EH (cell line): Measurements from ENCODE around the gene DENND2D.
A peak's percentile ranks its signal among the peaks of the same experiment; 100 is the strongest.

Experiments
- DNase-seq: peaks from one replicate; pipeline ENCODE4 v3.0.0-alpha.2; 2015; ENCODE audit warnings: low read depth

The DENND2D gene, protein sequence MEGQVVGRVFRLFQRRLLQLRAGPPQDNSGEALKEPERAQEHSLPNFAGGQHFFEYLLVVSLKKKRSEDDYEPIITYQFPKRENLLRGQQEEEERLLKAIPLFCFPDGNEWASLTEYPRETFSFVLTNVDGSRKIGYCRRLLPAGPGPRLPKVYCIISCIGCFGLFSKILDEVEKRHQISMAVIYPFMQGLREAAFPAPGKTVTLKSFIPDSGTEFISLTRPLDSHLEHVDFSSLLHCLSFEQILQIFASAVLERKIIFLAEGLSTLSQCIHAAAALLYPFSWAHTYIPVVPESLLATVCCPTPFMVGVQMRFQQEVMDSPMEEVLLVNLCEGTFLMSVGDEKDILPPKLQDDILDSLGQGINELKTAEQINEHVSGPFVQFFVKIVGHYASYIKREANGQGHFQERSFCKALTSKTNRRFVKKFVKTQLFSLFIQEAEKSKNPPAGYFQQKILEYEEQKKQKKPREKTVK

DNA sequence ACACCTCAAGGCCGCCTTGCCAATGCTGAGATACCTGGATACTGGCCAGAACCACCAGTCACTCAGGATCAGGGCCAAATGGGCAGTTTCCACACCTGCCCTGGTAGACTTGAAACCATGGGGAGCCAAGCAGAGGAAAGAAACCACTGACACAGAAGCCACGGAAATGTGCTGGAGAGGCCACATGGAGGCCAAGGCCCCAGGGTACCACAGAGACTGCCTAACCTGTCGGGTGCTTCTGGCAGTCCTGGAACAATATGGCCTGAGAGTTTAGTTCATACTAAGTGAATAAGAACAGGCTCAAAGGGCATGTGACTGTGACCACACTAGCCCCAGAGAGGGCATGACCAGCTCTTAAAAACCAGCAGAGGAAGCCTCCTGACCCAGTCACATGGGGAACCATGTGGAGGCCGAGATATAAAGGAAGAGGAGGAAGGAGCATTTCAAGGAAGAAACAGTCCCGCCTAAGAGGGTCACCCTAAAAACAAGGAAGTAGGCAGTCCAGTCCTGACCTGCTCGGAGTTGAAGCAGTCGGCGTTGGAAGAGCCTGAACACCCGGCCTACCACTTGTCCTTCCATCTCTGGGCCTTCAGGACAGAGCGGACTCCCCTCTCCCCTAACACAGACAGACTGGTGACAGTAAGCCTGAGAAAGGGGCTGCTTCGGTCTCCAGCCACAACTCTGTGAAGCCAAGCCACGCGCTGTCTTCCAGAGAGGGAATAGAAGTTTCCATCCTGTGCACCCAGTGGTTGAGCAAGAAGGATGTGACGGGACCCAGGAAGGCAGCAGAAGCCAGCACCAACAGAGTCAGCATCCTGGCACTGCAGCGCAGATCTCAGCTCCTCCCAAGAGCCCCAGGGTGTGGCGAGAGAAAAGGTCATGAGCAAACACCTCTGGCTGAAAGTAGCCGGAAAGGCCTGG is at the start of gene DENND2D:
DENND2D (minus strand) TSS at position 766 of the 921 bp plus-strand sequence; CDS start at position 579, 187 bp downstream.
- no peak for DNase-seq

DNA sequence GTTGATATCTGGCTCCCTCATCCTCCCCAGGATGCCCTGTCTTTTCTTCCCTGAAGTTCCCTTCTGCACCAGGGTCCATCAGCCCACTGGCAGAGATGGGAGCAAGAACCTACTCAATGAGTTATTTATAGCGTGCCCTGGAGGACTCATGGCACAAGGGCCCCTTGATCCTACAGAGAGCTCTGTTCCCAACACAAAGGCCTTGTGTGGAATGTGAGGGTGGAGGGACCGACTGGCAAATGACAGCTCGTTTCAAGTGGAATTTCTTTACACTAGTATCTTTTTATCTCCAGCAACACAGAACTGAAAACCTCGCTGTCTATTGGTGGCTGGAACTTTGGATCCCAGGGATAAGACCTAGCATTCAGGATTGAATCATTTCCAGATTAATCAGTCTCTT is 49.5 kb upstream of the DENND2D start:
- DNase-seq: no peak

DNA sequence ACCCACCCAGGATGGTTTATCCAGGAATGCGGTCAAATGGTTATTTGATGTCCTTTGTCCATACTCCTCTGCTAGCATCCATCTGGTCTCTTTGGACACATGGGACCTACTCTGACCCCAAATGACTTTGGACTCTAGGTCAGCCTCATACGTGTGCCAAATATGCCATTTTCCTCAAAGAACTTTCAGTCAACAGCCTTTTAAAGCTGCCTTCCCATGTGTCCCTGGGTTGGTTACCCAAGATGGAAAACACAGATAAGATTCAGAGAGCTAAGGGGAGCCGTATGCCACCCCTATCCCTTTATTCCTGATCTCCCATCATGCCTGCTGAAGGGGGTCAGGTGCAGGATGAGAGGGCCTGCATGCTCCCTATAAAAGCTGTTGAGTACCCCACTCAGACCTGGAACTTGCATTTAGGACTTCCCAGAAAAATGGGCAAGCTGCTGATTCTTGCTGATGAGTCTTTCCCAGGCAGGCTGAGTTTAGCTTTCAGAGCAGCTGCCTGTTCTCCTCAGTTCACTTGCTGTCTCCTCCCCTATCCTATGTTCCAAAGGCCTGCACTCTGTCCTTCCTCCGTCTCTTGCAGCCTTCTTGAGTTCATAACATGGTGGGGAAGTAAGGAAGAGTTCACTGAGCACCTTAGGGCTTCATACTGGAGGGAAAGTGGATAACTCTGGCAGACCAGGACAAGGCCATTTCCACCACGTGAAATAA is 46.8 kb upstream of the DENND2D start:
- no peak for DNase-seq

DNA sequence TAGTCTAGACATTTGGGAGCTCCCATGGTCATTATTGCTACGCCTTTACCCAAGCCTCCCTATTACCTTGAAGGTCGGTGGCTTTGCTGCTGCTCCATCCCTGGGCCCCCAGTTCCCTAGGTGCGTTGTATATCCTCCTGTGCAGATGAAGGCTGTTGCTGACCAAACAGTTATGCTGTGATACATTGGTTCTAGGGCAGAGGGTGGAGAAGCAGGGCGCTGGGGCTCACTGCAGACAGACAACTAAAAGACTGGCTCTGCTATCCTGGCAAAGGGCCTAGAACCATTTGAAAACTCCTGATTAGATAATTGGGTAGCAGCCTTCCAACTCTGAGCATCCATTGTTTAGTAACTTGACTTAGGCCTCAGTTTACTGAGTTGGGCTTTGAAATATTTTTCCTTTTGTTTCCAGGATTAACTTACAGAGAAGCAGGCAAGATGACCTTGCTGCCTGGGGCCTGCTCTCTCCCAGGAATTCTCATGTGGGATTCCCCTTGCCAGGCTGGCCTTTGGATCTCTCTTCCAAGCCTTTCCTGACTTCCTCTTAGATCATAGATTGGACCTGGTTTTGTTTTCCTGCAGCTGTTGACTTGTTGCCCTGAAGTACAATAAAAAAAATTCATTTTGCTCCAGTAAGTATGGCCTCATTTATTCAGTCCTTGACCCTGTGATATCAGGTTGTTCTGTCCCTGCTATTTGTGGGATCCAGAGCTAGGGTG is 42.5 kb upstream of the DENND2D start:
- DNase-seq: no peak

DNA sequence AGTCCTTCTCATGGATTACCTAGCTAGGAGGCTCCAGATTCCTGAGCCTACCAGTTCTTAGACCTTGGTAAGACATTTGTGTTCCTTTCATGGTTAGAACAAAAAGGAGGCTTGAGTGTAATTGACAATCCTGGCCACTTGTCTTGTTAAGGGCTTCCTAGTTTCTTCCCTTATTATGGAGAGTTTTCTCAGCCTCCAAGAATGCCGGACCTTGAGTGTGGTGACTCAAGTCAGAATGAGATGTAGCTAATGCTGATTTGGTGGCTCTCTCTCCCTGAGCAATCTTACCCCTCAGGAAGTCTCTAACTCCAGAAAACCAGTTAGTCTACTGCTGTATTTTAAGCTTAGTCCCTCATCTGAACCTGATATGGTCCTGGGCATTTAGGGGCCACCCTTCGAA is 41.4 kb upstream of the DENND2D start:
- peak; percentile 14 for DNase-seq

DNA sequence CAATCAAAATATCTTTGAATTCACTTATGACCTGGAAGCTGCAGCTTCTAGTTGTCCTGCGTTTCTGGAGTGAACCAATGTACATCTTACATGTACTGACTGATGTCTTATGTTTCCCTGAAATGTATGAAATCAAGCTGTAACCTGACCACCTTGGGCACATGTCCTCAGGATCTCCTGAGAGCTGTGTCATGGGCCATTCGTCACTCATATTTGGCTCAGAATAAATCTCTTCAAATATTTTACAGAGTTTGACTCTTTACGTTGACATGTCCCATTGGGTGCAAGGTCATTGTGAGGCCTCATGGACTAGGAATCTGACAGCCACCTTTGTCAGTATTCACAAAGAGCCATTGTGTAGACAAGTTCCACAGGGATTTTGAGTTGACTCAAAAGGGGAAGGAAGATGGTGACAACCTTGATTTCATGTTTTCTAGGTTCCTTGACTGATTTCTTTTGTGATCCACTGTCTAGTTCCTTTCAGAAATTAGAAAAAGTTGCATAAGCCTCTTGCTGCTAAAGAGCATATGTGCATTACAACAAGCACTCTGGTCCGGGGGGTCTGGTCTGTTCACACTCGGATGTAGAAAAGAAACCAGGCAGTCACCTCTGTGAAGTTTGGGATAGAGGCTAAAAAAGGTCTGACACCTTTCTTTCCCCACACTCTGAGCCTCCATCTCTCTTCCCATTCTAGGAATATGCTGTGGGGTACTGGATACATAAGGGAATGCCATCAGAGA is 37.8 kb upstream of the DENND2D start:
- no peak for DNase-seq

DNA sequence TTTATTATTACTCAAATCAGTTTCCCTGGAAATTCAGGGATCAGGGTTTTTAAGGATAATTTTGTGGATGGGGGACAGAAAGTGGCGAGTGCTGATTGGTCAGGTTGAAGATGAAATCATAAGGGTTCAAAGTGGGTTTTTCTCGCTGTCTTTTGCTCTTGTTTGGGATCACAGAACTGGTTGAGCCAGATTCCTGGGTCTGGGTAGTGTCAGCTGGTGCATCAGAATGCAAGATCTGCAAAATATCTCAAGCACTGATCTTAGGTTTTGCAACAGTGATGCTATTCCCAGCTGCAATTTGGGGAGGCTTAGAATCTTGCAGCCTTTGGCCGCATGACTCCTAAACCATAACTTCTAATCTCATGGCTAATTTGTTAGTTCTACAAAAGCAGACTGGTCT is 36.4 kb upstream of the DENND2D start:
- DNase-seq: no peak

DNA sequence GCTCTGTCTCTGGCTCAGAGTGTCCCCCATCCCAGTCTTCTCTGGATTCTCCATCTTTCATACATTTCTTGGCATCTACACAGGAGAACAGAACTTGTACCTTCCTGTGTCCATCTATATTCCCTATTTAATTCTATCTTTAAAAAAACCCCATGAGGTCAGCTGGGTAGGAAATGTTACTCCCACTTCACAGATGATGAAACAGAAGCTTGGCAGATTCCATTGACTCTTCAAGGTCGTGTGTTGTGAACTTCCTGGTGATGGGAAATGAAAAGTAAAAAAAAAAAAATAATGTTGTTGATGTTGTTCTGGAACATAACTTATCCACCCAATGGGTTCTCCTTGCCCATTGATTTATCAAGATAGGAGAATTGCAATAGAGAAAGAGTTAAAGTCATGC is 35.9 kb upstream of the DENND2D start:
- no peak for DNase-seq

DNA sequence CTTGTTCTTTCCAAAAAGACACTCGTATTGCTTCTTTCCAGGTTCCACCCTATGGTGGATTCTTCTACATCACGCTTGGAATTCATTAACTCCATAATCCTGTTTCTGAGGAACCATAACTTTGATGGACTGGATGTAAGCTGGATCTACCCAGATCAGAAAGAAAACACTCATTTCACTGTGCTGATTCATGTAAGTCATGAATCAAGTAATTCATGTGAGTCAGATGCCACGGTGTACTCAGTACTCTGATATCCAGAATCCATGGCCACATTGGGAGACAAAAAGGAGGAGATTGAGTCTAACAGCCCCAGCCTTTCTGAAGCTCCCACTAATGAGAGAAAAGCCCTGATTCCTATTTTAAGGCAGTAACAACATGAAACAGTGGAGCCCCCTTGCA is 34.4 kb upstream of the DENND2D start:
- peak; percentile 61 for DNase-seq

DNA sequence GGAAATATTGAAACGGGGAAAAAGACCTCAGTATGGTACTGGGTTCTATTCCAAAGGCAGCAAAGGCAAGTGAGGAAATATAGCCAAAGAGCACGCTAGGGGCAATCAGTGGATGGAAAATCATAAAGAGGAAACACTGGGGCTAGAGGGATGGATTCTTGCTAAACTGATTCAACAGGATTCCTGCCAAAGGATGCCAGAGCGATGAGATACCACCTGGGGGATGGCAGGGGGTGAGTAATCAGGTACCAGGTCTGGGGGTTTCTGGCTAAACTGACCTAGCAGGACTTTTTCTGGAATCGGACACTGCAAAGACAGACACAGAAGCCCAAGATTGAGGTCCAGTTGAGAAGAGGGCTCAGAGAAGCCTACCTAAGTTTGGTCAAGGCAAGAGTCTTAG is 33.8 kb upstream of the DENND2D start:
- DNase-seq: peak; percentile 29

DNA sequence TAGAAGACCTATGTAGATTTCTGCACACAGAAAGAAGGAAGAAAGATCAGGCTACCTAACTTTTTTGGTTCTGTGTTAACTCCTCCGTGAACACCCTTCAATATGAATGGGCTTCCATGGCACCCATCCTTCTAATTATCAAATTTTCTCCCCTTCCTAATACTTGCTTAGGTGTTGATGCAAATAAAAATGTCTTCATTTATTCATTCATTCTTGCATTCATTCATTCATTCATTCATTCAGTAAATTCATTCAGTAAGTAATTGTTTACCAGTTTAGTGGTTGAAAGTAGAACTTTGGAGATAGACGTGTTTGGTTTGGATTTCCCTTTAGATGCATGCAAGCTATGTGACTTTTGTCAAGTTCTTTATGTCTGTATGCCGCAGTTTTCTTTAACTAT is 31.7 kb upstream of the DENND2D start:
- DNase-seq: no peak

DNA sequence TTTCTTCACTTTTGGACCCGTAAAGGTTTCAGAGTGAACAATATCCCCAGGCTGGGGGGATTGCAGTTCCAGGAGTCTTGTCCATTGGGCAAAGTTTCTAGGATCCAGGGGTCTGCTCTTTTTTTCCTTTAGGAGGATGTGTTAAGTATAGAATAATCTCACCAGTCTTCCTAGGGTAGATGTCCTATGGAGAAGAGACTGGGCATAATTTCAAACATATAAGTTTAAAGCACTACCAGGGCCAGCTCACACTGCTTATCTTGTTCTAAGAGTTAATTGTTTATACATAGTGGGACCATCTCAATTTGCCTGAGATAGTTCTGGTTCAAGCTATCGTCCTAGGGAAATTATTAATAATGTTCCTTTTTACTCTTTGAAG is 28.3 kb upstream of the DENND2D start:
- DNase-seq: no peak

DNA sequence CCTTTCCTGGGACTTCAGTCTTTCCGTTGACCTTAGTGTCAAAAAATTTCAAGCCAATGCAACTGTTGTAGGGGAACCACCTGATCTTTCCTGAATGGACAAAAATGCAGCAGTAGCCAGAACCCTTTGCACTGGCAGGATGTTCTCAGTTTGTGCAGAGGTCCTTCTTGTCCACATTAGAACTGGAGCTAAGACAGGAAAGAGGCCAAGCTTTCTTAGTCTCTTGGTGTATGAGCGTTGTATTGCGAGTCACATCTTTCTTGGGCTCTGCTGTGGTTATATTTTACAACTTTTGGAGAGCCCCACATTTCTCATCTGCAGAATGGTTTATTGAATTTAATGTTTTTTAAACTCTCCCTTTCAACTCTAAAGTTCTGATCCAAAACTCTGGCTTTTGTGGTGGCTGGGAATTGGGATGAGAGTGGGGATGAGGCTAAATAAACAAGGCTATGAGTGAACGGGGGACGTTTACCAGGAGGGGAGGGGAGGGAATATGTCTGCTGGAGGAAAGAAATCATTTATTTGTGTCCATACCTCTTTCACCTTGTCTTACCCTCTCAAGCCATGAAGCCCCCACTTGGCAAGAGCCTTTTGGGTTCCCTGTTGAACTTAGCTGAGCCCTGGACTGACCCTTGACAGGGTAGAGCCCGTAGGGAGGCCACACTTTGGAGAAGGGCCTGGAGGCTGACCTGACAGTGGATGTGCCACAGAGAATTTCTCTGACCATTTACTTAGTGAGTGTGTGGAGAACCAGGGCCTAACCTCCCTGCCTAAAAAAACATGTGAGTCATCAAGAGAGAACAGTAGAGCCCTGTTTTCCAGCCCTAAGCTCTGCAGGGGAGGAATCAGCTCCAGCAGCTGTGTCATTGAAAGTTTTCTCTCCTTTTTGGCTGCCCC is 27.7 kb upstream of the DENND2D start:
- DNase-seq: peak; percentile 92

DNA sequence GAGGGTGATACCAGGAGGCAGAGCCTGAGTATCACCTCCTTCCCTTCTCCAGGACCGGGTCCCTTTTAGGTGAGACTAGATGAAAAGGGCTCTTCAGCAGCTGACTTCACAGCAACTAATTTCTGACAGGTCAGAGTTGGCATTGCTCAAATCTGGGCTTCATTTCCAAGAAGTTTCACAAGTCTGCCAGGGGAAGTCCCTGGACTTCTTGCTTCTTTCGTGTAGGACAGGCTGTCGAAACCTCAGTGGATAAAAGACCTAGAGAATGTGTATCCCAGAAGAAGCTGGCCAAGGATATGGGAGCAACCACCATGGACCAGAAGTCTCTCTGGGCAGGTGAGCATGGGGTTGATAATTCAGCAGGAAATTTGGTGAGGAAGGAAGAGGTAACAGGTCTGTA is 27.0 kb upstream of the DENND2D start, which contains the start of gene CHI3L2:
CHI3L2 (plus strand) TSS at position 280 of the 400 bp plus-strand sequence; CDS start at position 297, 17 bp downstream.
- peak; percentile 29 for DNase-seq

DNA sequence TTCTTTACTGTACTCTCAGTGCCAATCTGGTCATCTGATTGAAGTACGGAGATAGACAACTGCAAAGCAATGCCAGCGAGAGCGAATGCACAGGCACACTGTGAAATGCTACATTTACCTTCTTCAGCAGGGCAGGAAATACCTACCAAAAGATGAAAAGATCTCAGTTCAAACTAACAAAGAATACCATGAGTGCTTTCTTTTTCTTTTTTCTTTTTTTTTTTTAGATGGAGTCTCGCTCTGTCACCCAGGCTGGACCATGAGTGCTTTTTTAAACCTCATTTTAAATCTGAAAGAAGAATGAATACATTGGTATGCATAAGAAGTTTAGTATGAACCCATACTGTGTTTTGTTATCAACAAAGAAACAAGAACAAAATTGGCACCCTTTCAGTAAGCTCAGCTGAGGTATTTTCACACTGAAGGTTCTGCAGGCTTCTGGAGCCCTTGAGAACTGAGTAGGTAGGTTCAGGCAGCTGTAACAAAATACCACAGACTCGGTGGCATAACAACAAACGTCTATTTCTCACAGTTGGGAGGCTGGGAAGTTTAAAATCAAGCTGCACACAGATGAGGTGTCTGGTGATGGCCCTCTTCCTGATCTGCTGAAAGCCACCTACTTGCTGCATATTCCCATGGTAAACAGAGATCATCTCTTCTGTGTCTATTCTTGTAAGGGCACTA is 25.4 kb upstream of the DENND2D start:
- no peak for DNase-seq

DNA sequence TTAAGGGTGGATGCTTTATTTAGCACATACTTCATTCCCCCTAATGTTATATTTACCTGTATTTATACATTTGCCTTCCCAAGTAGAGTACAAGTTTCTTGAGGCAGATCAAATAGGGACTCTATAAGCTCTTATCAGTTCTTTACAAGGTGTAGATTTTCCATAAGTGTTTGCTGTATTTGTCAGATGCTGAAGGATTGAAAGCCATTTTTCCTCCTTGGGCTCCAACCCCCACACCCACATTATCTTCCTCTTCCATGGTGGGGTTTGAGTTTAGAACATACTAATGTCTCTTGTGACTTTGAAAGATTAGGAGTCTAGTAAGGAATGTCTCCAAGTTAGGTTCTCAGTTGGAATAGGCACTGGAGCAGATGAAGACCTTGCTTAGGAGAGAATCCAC is 24.6 kb upstream of the DENND2D start:
- DNase-seq: no peak

DNA sequence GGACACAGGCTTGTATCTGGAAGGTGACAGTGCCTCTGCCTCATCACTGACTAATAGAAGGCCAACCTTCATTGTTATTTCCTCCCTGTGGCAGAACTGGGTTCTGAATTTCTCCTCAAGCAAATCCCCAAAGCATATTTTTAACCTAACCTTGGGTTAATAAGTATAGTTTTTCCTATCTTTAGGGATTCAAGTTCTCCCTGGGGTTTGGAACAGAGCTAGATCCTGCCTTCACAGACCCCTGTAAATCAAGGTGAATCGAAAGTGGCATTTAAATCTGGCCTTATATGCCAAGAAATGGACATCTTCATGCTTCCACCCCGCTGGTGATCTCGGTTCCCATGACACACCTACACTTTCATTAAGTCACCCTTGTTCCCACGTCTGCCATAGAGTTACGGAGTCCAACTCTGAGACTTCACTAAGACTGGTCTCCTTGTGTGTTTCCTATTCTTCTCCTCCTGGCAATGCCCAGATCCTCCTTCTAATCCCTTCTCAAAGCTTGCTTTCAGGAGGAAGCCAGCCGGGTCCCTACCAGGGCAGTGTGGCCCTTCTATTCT is 22.8 kb upstream of the DENND2D start:
- DNase-seq: no peak

DNA sequence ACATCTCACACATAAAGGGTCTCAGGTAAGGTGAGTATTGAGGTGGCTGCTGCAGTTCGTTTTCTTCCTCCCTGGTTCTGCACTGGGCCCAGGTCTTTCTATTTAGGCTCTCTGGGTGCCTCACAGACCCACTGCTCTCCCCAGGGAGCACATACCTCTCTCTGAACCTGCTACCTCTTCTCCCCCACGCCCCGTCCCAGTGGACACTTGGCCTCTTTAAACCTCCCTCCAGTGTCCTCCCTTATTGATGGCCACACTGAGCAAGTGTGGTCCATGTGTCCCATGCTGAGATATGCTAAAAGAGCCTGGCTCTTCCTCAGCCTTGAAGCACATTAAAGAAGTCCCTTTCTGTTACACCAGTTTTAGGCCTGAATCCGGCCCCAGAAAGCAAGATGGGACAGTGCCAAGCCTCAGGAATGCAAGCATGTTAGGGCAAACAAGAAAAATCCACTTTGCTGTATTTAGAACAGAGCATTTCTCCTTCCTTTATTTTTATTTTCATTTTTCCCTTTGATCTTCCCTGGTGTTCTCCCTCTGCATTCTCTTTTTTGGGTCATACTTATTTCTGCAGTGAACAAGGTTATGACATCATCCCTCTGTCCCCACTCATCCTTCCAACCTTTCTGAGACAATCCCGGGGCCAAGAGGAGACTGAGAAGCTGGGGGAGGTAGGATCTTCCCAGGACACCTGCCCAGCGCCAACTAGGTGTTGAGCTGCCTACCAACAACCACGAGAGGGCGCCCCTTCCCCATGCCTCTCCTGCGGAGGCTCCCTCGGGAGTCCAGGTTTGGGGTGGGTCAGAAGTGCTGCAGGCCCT is 22.1 kb upstream of the DENND2D start:
- DNase-seq: peak; percentile 69
